Muscle layer of colon (tissue), 2 donors: Measurements from ENCODE around the gene SMARCA4.
"Not testable (repeated sequence)": the region's sequence is repeated elsewhere in the genome, so short reads cannot be mapped to it uniquely, and the experiment has no call there.

Experiments used
- H3K27ac ChIP-seq: one replicate; pipeline ENCODE4 v1.7.0; 2013; ENCODE audit warnings: low read depth, mild to moderate bottlenecking, low read length, moderate library complexity
- H3K27me3 ChIP-seq, 2 donors: one replicate each; pipeline ENCODE4 v1.7.0; 2013; ENCODE audit warnings: low read length in 2 of 2, mild to moderate bottlenecking in 2 of 2; ENCODE audit not compliant: insufficient read depth in 2 of 2, control insufficient read depth in 1 of 2
- H3K36me3 ChIP-seq: one replicate; pipeline ENCODE4 v1.7.0; 2013; ENCODE audit warnings: mild to moderate bottlenecking, low read length; ENCODE audit not compliant: insufficient read depth
- H3K4me1 ChIP-seq: one replicate; pipeline ENCODE4 v1.7.0; 2013; ENCODE audit warnings: mild to moderate bottlenecking, low read length; ENCODE audit not compliant: insufficient read depth
- H3K4me3 ChIP-seq, 2 donors: one replicate each; pipeline ENCODE4 v1.7.0; 2013; ENCODE audit warnings: low read length in 2 of 2, low read depth in 1 of 2, mild to moderate bottlenecking in 1 of 2, moderate library complexity in 1 of 2
- H3K9ac ChIP-seq: one replicate; pipeline ENCODE4 v1.7.0; 2013; ENCODE audit warnings: low read length
- H3K9me3 ChIP-seq: one replicate; pipeline ENCODE4 v1.7.0; 2013; ENCODE audit warnings: mild to moderate bottlenecking, low read length
- donor health status: abdominal sarcoma.
- donor health status: Adenocarcinoma of cecum.

Gene SMARCA4

DNA sequence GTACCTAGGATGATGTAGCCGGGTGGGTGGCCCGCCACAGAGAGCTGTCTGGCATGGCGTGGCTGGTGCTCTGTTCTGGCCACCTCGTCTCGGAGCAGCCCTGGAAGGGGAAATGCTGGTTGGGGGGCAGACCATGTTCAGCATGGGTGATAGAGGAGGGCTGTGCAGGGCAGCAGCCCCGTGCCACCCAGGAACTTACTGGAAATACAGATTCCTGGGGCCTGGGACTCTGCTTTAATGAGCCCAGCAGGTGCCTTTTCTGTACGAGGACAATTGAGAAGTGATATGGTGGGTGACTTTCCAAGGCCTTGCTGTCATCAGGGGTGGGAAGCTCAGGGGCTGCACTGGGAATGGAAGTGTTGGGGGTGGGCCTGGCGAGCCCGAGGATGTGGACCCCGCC is 24.7 kb downstream of the SMARCA4 start:
- Histone ChIP-seq H3K36me3 (peaks cover 48% of the 10 kb centered on the region), H3K9me3 (no peaks in the 10 kb centered on the region), H3K9ac (no peak overlapping the region), H3K4me3 (no peak overlapping the region), H3K4me1 (no peaks in the 10 kb centered on the region), H3K27me3 (no peaks in the 10 kb centered on the region), H3K27ac (no peak overlapping the region)

DNA sequence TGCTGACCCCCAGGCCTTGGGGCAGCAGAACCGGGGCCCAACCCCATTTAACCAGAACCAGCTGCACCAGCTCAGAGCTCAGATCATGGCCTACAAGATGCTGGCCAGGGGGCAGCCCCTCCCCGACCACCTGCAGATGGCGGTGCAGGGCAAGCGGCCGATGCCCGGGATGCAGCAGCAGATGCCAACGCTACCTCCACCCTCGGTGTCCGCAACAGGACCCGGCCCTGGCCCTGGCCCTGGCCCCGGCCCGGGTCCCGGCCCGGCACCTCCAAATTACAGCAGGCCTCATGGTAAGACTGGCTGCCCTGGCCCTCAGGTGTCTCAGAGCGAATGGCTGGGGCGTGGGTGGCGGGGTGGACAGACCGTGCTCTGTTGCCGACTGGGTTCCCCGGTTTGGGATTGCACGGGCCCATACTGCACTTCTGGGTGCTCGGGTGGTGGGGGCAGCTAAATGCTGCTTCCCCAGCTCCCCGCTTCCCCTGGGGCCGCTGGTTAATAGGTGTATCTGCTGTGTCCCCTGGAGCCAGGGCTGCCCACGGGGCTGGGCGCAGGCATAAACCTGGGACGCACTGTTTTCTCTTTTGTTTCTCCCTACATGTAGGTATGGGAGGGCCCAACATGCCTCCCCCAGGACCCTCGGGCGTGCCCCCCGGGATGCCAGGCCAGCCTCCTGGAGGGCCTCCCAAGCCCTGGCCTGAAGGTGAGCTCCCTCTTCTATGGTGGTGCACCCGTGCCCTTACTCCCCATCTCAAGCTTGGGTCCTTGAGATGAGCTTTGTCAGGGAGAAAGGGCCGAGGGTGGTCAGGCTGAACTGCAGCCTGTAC is 25.7 kb downstream of the SMARCA4 start:
- no peaks in the 10 kb centered on the region for H3K27me3 ChIP-seq
- H3K4me1 ChIP-seq = no peaks in the 10 kb centered on the region
- no peaks in the 10 kb centered on the region for H3K9me3 ChIP-seq
- H3K27ac ChIP-seq = no peak overlapping the region
- peaks cover 58% of the 10 kb centered on the region for H3K36me3 ChIP-seq
- no peak overlapping the region for H3K9ac ChIP-seq
- no peak overlapping the region for H3K4me3 ChIP-seq

DNA sequence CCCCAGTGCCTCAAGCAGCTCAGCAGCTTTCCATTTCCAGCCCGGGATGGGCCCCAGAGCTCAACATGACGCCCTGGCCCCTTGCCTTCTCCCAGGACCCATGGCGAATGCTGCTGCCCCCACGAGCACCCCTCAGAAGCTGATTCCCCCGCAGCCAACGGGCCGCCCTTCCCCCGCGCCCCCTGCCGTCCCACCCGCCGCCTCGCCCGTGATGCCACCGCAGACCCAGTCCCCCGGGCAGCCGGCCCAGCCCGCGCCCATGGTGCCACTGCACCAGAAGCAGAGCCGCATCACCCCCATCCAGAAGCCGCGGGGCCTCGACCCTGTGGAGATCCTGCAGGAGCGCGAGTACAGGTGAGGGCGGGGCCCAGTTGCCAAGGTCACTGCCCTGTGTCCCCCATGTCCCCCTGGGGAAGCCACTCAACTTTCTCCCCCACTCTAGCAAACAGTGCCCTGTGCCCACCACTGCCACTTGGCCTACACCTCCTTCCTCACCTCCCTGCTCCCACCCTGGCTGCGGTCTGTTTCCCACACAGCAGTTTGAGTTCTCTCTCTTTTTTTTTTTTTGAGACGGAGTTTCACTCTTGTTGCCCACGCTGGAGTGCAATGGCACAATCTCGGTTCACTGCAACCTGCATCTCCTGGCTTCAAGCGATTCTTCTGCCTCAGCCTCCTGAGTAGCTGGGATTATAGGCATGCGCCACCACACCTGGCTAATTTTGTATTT is 26.9 kb downstream of the SMARCA4 start:
- Histone ChIP-seq H3K9me3 (no peaks in the 10 kb centered on the region), H3K27ac (no peak overlapping the region), H3K4me1 (no peaks in the 10 kb centered on the region), H3K9ac (no peak overlapping the region), H3K4me3 (no peak overlapping the region), H3K36me3 (peaks cover 58% of the 10 kb centered on the region), H3K27me3 (no peaks in the 10 kb centered on the region)

DNA sequence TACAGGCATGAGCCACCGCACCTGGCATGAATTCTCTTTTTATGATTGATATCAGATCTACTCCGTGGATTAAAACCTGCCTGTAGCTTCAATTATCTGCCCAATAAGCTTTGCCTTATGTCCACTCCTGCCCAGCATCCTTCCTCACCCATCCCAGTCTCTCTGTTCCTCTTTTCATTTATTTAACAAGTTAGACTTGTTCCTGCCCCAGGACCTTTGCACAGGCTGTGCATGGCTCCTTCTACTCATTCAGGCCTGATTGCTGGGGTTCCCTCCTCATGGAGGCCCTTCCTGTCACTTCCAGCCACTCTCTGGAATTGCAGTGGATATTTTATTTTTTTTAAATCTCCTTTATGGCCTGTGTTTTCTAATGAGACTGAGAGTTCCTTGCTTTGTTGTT is 27.6 kb downstream of the SMARCA4 start:
- Histone ChIP-seq H3K4me3 (no peak overlapping the region), H3K9ac (no peak overlapping the region), H3K4me1 (no peaks in the 10 kb centered on the region), H3K36me3 (peaks cover 58% of the 10 kb centered on the region), H3K27ac (no peak overlapping the region), H3K27me3 (no peaks in the 10 kb centered on the region), H3K9me3 (no peaks in the 10 kb centered on the region)

DNA sequence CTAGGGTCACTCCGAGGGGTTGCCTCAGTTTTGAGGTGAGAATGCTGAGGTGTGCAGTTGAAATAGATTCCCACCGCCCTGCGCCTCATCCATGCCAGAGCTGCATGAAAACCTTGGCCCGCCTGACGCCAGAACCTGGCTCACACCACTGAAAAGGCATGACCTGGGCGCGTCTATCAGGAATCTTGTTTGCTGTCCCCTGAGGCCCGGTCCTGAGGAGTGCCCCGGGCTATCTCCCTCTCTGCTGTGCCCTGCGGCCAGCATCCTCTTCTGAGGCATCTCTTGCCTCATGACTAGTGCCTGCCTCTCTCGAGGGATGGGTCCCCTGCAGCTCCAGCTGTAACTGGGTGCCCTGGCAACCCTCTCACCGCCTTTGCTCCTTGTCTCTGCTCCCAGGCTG is 28.1 kb downstream of the SMARCA4 start:
- H3K4me1 ChIP-seq = no peaks in the 10 kb centered on the region
- H3K9me3 ChIP-seq = no peaks in the 10 kb centered on the region
- H3K4me3 ChIP-seq = no peak overlapping the region
- H3K27ac ChIP-seq = no peak overlapping the region
- H3K36me3 ChIP-seq = peaks cover 55% of the 10 kb centered on the region
- no peaks in the 10 kb centered on the region for H3K27me3 ChIP-seq
- no peak overlapping the region for H3K9ac ChIP-seq

DNA sequence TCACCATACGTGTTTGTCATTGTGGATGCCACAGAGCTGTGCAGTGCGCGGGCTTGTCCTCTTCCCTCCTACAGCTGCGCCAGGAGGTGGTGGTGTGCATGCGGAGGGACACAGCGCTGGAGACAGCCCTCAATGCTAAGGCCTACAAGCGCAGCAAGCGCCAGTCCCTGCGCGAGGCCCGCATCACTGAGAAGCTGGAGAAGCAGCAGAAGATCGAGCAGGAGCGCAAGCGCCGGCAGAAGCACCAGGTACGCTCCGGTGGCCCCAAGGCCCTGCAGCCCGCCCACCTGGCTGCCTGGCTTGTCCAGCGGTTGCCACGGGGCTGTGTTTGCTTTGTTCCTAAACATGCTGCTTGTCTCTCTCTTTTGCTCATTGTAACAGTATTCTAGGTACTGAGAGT is 30.2 kb downstream of the SMARCA4 start:
- Histone ChIP-seq H3K4me1 (no peaks in the 10 kb centered on the region), H3K9me3 (no peaks in the 10 kb centered on the region), H3K27ac (no peak overlapping the region), H3K36me3 (peaks cover 50% of the 10 kb centered on the region), H3K9ac (no peak overlapping the region), H3K27me3 (no peaks in the 10 kb centered on the region), H3K4me3 (no peak overlapping the region)

DNA sequence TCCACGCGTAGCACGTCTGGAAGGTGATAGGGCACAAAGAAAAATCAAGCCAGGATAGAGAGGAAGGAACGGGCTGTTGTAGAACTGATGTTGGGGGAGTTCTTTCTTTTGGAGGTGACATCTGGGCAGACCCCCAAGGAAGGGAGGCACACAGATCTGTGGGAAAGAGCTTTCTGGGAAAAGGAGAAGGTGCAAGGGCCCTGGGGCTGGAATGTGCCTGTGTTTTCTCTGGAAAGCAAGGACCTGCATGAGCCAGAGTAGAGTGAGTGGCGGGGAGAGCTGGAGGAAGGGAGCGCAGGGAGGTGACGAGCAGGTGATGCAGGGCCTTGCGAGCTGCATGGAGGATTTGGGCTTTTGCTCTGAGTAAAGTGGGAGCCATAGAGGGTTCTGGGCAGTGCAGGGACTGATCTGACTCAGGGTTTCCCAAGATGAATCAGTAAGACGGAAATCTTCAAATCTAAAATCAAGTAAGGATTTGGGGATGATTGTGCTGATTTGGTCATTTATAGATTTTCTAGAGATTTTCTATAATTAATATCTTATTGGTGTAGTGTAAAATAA is 30.8 kb downstream of the SMARCA4 start:
- H3K9ac ChIP-seq = no peak overlapping the region
- H3K27me3 ChIP-seq = no peaks in the 10 kb centered on the region
- no peak overlapping the region for H3K27ac ChIP-seq
- H3K9me3 ChIP-seq = no peaks in the 10 kb centered on the region
- no peaks in the 10 kb centered on the region for H3K4me1 ChIP-seq
- H3K4me3 ChIP-seq = no peak overlapping the region
- H3K36me3 ChIP-seq = peaks cover 55% of the 10 kb centered on the region

DNA sequence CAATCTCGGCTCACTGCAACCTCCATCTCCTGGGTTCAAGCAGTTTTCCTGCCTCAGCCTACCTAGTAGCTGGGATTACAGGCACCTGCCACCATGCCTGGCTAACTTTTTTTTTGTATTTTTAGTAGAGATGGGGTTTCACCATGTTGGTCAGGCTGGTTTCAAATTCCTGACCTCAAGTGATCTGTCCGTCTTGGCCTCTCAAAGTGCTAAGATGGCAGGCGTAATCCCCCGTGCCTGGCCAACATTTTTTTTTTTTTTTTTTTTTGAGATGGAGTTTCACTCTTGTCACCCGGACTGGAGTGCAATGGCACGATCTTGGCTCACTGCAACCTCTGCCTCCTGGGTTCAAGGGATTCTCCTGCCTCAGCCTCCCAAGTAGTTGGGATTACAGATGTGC is 31.3 kb downstream of the SMARCA4 start:
- H3K9ac ChIP-seq = not testable (repeated sequence)

DNA sequence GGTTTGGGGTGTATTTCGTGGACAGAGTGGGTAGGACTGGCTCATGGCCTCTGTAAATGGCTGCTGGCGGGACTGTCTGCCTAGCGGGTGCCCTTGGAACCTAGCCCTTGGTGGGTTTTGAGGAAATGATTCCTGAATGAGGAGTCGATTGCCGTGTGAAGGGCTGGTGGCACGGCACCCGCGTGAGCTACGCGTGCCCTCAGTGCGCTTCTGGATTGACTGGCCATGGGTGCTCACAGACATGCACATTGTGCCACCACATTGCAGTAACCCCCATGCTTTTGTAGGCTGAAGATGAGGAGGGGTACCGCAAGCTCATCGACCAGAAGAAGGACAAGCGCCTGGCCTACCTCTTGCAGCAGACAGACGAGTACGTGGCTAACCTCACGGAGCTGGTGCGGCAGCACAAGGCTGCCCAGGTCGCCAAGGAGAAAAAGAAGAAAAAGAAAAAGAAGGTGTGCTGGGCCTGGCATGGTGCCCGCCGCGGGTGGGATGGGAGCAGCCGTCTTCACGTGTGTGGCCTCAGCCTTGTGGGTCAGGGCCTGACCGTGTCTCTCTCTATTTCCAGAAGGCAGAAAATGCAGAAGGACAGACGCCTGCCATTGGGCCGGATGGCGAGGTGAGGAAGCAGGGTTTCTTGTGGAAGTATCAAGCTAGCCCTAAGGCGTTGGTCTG is 35.2 kb downstream of the SMARCA4 start:
- H3K9me3 ChIP-seq = no peaks in the 10 kb centered on the region
- H3K36me3 ChIP-seq = peaks cover 54% of the 10 kb centered on the region
- no peaks in the 10 kb centered on the region for H3K27me3 ChIP-seq
- no peaks in the 10 kb centered on the region for H3K4me1 ChIP-seq
- H3K27ac ChIP-seq = no peak overlapping the region
- H3K4me3 ChIP-seq = no peak overlapping the region
- no peak overlapping the region for H3K9ac ChIP-seq

More for the DNA sequence above, 31.3 kb downstream of the SMARCA4 start:
- H3K4me3 ChIP-seq, H3K27me3 ChIP-seq, H3K4me1 ChIP-seq, H3K27ac ChIP-seq, H3K9me3 ChIP-seq: not testable (repeated sequence)
- H3K36me3 ChIP-seq = peaks cover 54% of the 10 kb centered on the region

DNA sequence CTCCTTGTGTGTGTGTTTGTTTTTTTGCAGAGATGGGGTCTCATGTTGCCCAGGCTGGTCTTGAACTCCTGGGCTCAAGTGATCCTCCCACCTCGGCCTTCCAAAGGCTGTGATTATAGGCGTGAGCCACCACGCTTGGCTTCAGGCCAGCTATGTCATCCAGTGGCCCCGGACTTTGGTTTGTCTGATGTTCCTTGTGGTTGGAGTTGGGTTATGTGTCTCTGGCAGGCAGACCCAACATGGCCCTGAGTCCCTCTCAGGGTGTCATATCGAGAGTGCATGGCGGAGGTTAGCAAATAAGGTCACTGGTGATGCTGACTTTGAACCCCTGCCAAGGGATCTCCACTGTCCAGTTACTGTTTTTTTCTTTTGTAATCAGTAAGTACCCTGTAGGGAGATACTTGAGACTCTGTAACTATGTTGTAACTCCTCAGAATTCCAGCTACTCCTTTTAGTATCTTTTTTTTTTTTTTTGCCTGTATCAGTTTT is 37.3 kb downstream of the SMARCA4 start:
- Histone ChIP-seq H3K27me3 (no peaks in the 10 kb centered on the region), H3K4me3 (no peak overlapping the region), H3K27ac (no peak overlapping the region), H3K9ac (no peak overlapping the region), H3K9me3 (no peaks in the 10 kb centered on the region), H3K36me3 (peaks cover 49% of the 10 kb centered on the region), H3K4me1 (no peaks in the 10 kb centered on the region)

DNA sequence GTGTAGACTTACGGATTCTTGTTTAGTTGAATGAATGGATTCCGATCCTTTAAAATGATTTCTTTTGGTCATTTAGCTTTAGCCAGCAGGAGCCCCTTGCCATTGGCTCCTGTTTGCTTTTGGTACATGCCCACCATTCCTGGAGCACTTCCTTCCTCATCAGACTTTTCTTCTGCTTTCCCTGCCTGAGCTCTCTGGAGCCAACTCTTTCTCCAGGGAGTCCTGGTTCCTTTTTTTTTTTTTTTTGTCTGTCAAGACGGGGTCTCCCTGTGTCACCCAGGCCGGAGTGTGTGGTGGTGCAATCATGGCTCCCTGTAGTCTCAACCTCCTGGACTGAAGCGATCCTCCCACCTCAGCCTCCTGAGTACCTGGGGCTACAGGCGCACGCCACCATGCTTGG is 37.8 kb downstream of the SMARCA4 start:
- H3K4me3 ChIP-seq = no peak overlapping the region
- H3K27ac ChIP-seq = no peak overlapping the region
- no peak overlapping the region for H3K9ac ChIP-seq
- peaks cover 49% of the 10 kb centered on the region for H3K36me3 ChIP-seq
- no peaks in the 10 kb centered on the region for H3K27me3 ChIP-seq
- H3K4me1 ChIP-seq = no peaks in the 10 kb centered on the region
- no peaks in the 10 kb centered on the region for H3K9me3 ChIP-seq
